ENCODE data around the gene GALNT18. TPM values are rescaled to one million over a fixed set of nuclear protein-coding genes. Genes with fewer than 3 reads are reported as not detected.

The GALNT18 gene
- total RNA-seq, 1 donor: 4.7 TPM

GRCh38 chr11:11320825-11321224 lies 301.0 kb downstream of the GALNT18 start:
- Histone ChIP-seq H3K4me3 (ENCODE audit: insufficient read depth, low read length) (no peak overlapping the region), H3K36me3 (ENCODE audit: insufficient read depth, low read length) (no peaks in the 10 kb centered on the region), H3K27me3 (ENCODE audit: insufficient read depth, low read length) (no peaks in the 10 kb centered on the region), H4K20me1 (ENCODE audit: insufficient read depth, low read length) (no peaks in the 10 kb centered on the region), H3K79me2 (ENCODE audit: insufficient read depth, low read length) (no peaks in the 10 kb centered on the region), H3K9me3 (ENCODE audit: low read depth, low read length) (no peaks in the 10 kb centered on the region), H3K4me2 (ENCODE audit: insufficient read depth, low read length) (no peak overlapping the region), H2AFZ (ENCODE audit: low read length) (no peak overlapping the region), H3K27ac (ENCODE audit: low read depth, low read length) (no peak overlapping the region), H3K4me1 (ENCODE audit: insufficient read depth, low read length) (no peaks in the 10 kb centered on the region)
- no peak for DNase-seq (ENCODE audit: insufficient read length, low spot score, missing footprints)
- no peak for TF ChIP-seq CTCF (IDR thresholded peaks at IDR 0.05; ENCODE audit: extremely low read depth, low read depth, low read length)

- Histone ChIP-seq H3K4me2 (ENCODE audit: insufficient read depth, low read length) (no peak overlapping the region), H3K27me3 (ENCODE audit: insufficient read depth, low read length) (no peaks in the 10 kb centered on the region), H3K36me3 (ENCODE audit: insufficient read depth, low read length) (no peaks in the 10 kb centered on the region), H3K9me3 (ENCODE audit: low read depth, low read length) (no peaks in the 10 kb centered on the region), H3K79me2 (ENCODE audit: insufficient read depth, low read length) (no peaks in the 10 kb centered on the region), H3K4me1 (ENCODE audit: insufficient read depth, low read length) (no peaks in the 10 kb centered on the region), H2AFZ (ENCODE audit: low read length) (no peak overlapping the region), H4K20me1 (ENCODE audit: insufficient read depth, low read length) (no peaks in the 10 kb centered on the region), H3K4me3 (ENCODE audit: insufficient read depth, low read length) (no peak overlapping the region), H3K27ac (ENCODE audit: low read depth, low read length) (no peak overlapping the region)
- DNase-seq (ENCODE audit: insufficient read length, low spot score, missing footprints): no peak
- TF ChIP-seq CTCF (IDR thresholded peaks at IDR 0.05; ENCODE audit: extremely low read depth, low read depth, low read length): no peak
Measured at GRCh38 chr11:11318961-11319360, 302.8 kb downstream of the GALNT18 start.

GRCh38 chr11:11318461-11318860 lies 303.3 kb downstream of the GALNT18 start:
- H3K4me3 ChIP-seq (ENCODE audit: insufficient read depth, low read length): no peak overlapping the region
- H3K9me3 ChIP-seq (ENCODE audit: low read depth, low read length): no peaks in the 10 kb centered on the region
- no peak for DNase-seq (ENCODE audit: insufficient read length, low spot score, missing footprints)
- H3K4me2 ChIP-seq (ENCODE audit: insufficient read depth, low read length): no peak overlapping the region
- H3K36me3 ChIP-seq (ENCODE audit: insufficient read depth, low read length): no peaks in the 10 kb centered on the region
- H3K27me3 ChIP-seq (ENCODE audit: insufficient read depth, low read length): no peaks in the 10 kb centered on the region
- no peak overlapping the region for H2AFZ ChIP-seq (ENCODE audit: low read length)
- peaks cover 2% of the 10 kb centered on the region for H3K4me1 ChIP-seq (ENCODE audit: insufficient read depth, low read length)
- H3K79me2 ChIP-seq (ENCODE audit: insufficient read depth, low read length): no peaks in the 10 kb centered on the region
- no peak overlapping the region for H3K27ac ChIP-seq (ENCODE audit: low read depth, low read length)
- no peak for TF ChIP-seq CTCF (IDR thresholded peaks at IDR 0.05; ENCODE audit: extremely low read depth, low read depth, low read length)
- H4K20me1 ChIP-seq (ENCODE audit: insufficient read depth, low read length): no peaks in the 10 kb centered on the region

GRCh38 chr11:11316651-11317230 lies 305.1 kb downstream of the GALNT18 start:
- DNase-seq (ENCODE audit: insufficient read length, low spot score, missing footprints): no peak
- Histone ChIP-seq H4K20me1 (ENCODE audit: insufficient read depth, low read length) (no peaks in the 10 kb centered on the region), H3K27me3 (ENCODE audit: insufficient read depth, low read length) (no peaks in the 10 kb centered on the region), H3K79me2 (ENCODE audit: insufficient read depth, low read length) (no peaks in the 10 kb centered on the region), H3K4me3 (ENCODE audit: insufficient read depth, low read length) (no peak overlapping the region), H2AFZ (ENCODE audit: low read length) (no peak overlapping the region), H3K9me3 (ENCODE audit: low read depth, low read length) (no peaks in the 10 kb centered on the region), H3K27ac (ENCODE audit: low read depth, low read length) (no peak overlapping the region), H3K36me3 (ENCODE audit: insufficient read depth, low read length) (no peaks in the 10 kb centered on the region), H3K4me2 (ENCODE audit: insufficient read depth, low read length) (no peak overlapping the region), H3K4me1 (ENCODE audit: insufficient read depth, low read length) (peaks cover 9% of the 10 kb centered on the region)
- no peak for TF ChIP-seq CTCF (IDR thresholded peaks at IDR 0.05; ENCODE audit: extremely low read depth, low read depth, low read length)

All from osteoblast (primary cell).